Peyer's patch (tissue), 4 donors: ENCODE measurements around the gene MEI1.

Experiments
- POLR2A ChIP-seq, 2 donors: fragments of 450-650 bp; IDR thresholded peaks; one replicate each; pipeline ENCODE4 v1.5.1; 2017; ENCODE audit warnings: antibody characterized with exemption in 2 of 2, mild to moderate bottlenecking in 2 of 2, moderate library complexity in 2 of 2
- TF ChIP-seq, protein P1 (sequence below), 6 experiments: fragments of 450-650 bp in 4 of 6; fragments of 200-600 bp in 2 of 6; sonication (generic) in 1 of 6; IDR thresholded peaks; one replicate each; pipeline ENCODE4 v1.5.1; 2017 to 2019; ENCODE audit warnings: antibody characterized with exemption in 6 of 6, mild to moderate bottlenecking in 3 of 6, moderate library complexity in 1 of 6

DNA sequence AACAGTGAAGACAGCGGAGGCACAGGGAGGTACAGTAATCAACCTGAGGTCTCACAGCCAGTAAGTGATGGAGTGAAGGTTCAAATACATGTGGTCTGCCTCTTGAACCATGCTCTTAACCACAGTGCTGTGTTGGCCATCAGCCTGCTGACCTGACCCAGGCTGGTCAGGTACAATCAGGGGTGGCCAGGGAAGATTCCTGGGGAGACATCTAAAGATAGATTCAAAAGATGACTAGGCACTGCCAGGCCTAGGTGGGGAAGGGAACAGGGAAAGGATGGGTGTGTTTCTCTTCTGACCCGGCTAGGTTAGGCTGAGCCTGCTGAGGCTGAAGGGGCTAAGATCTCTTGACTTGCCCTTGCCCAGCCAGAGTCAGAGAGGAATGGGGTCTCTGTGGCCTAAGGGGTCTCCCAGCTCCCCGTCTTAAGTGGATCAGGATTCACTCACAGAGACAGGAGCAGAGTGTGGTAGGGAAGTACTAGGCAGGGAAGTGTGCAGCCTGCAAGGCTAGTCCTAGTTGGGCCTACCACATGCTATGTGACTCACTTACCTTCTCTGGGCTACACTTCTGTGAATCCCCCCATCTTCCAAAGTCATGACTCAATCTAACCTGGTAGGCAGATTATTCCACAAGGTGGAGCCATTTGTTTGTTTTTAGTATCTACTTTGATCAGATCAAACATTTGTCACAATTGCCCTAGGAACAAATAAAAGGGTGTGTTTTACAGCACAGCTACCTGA lies 123.2 kb downstream of the MEI1 start:
- TF ChIP-seq, protein P1, sequence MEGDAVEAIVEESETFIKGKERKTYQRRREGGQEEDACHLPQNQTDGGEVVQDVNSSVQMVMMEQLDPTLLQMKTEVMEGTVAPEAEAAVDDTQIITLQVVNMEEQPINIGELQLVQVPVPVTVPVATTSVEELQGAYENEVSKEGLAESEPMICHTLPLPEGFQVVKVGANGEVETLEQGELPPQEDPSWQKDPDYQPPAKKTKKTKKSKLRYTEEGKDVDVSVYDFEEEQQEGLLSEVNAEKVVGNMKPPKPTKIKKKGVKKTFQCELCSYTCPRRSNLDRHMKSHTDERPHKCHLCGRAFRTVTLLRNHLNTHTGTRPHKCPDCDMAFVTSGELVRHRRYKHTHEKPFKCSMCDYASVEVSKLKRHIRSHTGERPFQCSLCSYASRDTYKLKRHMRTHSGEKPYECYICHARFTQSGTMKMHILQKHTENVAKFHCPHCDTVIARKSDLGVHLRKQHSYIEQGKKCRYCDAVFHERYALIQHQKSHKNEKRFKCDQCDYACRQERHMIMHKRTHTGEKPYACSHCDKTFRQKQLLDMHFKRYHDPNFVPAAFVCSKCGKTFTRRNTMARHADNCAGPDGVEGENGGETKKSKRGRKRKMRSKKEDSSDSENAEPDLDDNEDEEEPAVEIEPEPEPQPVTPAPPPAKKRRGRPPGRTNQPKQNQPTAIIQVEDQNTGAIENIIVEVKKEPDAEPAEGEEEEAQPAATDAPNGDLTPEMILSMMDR (IDR thresholded peaks at IDR 0.05), result peak; percentile 49 to 94 (median 78)
- no peak for TF ChIP-seq POLR2A (IDR thresholded peaks at IDR 0.05)
